ENCODE data around the gene GALNT2.

DNA sequence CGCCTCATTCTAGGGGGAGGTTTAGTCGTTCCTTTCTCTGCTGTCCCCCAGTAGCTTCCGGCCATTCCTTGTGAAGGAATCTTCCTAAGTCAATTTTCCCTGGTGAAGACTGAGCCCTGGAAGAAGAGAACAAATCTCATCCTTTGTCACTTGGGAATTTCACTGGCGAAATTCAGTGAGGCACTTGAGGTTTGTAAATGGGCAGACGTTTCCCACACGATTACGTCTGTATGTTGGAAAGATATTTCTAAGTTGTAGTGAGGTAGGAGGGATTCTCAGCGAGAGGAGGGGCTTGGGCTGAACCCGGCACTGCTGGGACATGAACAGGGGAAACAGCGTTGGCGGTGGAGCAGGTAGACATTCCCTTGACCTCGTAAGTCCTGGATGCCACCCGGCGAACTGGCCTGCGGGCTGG lies 47.2 kb downstream of the GALNT2 start:
- TF ChIP-seq CTCF (IDR thresholded peaks at IDR 0.05; ENCODE audit: borderline replicate concordance, extremely low read depth, low read length, poor library complexity, severe bottlenecking): no peak
- no peak for TF ChIP-seq EZH2 (IDR thresholded peaks at IDR 0.05; ENCODE audit: borderline replicate concordance, low read depth, low read length, severe bottlenecking)

Data from DND-41 (cell line).